H9 (cell line): ENCODE results near the gene NFATC1. TPM values are rescaled to one million over a fixed set of nuclear protein-coding genes. Genes with fewer than 3 reads are reported as not detected.

ENCODE experiments used
- DNase-seq: peaks from one replicate; pipeline ENCODE4 v3.0.0-alpha.2; 2017
- H2AFZ ChIP-seq: one replicate; pipeline ENCODE4 v1.6.1; 2013; ENCODE audit warnings: mild to moderate bottlenecking, low read length, control low read depth, moderate library complexity
- H2AK5ac ChIP-seq: 2 replicates; pipeline ENCODE4 v1.6.1; 2013; ENCODE audit warnings: low read length, control low read depth, mixed read lengths; ENCODE audit not compliant: insufficient read length
- H2BK120ac ChIP-seq: one replicate; pipeline ENCODE4 v1.6.1; 2013; ENCODE audit warnings: low read depth, mild to moderate bottlenecking, low read length, control low read depth, inconsistent platforms; ENCODE audit not compliant: poor library complexity, severe bottlenecking
- H2BK12ac ChIP-seq: 2 replicates; pipeline ENCODE4 v1.6.1; 2013; ENCODE audit warnings: low read length, control low read depth, mixed read lengths, low read depth; ENCODE audit not compliant: insufficient read length
- H2BK15ac ChIP-seq: 2 replicates; pipeline ENCODE4 v1.6.1; 2013; ENCODE audit warnings: low read depth, low read length, control low read depth
- H2BK20ac ChIP-seq: one replicate; pipeline ENCODE4 v1.6.1; 2013; ENCODE audit warnings: low read depth, mild to moderate bottlenecking, low read length, control low read depth, inconsistent platforms; ENCODE audit not compliant: poor library complexity, severe bottlenecking
- H2BK5ac ChIP-seq: 2 replicates; pipeline ENCODE4 v1.6.1; 2013; ENCODE audit warnings: low read length, control low read depth, mixed read lengths; ENCODE audit not compliant: insufficient read length
- H3K14ac ChIP-seq: 2 replicates; pipeline ENCODE4 v1.6.1; 2013; ENCODE audit warnings: low read length, control low read depth; ENCODE audit not compliant: insufficient read depth
- H3K18ac ChIP-seq: 2 replicates; pipeline ENCODE4 v1.6.1; 2013; ENCODE audit warnings: low read depth, mild to moderate bottlenecking, mixed read lengths, low read length, control low read depth; ENCODE audit not compliant: insufficient read length
- H3K23ac ChIP-seq: 2 replicates; pipeline ENCODE4 v1.6.1; 2013; ENCODE audit warnings: low read length, control low read depth, mixed read lengths, low read depth; ENCODE audit not compliant: insufficient read length
- H3K23me2 ChIP-seq: 2 replicates; pipeline ENCODE4 v1.6.1; 2013; ENCODE audit warnings: low read depth, mild to moderate bottlenecking, mixed read lengths, low read length, control low read depth; ENCODE audit not compliant: insufficient read length, poor library complexity, severe bottlenecking
- H3K27ac ChIP-seq: 2 replicates; pipeline ENCODE4 v1.5.1; 2013; ENCODE audit warnings: low read length, control low read depth, mixed read lengths, low read depth; ENCODE audit not compliant: insufficient read length
- H3K27me3 ChIP-seq: 2 replicates; pipeline ENCODE4 v1.6.1; 2013; ENCODE audit warnings: low read length, control low read depth, inconsistent platforms; ENCODE audit not compliant: insufficient read depth
- H3K4ac ChIP-seq: 2 replicates; pipeline ENCODE4 v1.6.1; 2013; ENCODE audit warnings: low read depth, mild to moderate bottlenecking, control low read depth, inconsistent platforms, low read length, moderate library complexity
- H3K4me1 ChIP-seq: 2 replicates; pipeline ENCODE4 v1.6.1; 2013; ENCODE audit warnings: low read length, control low read depth, inconsistent platforms; ENCODE audit not compliant: insufficient read depth
- H3K4me2 ChIP-seq: 2 replicates; pipeline ENCODE4 v1.6.1; 2013; ENCODE audit warnings: low read length, control low read depth, mixed read lengths; ENCODE audit not compliant: insufficient read length, insufficient read depth
- H3K56ac ChIP-seq: 2 replicates; pipeline ENCODE4 v1.6.1; 2013; ENCODE audit warnings: low read depth, mild to moderate bottlenecking, mixed read lengths, low read length, control low read depth; ENCODE audit not compliant: insufficient read length
- H3K79me1 ChIP-seq: 2 replicates; pipeline ENCODE4 v1.6.1; 2013; ENCODE audit warnings: low read depth, mild to moderate bottlenecking, moderate library complexity, low read length, control low read depth, inconsistent platforms; ENCODE audit not compliant: insufficient read depth, poor library complexity, severe bottlenecking
- H3K79me2 ChIP-seq: 2 replicates; pipeline ENCODE4 v1.6.1; 2013; ENCODE audit warnings: low read length, control low read depth, inconsistent platforms; ENCODE audit not compliant: insufficient read depth
- H3K9ac ChIP-seq: 2 replicates; pipeline ENCODE4 v1.6.1; 2013; ENCODE audit warnings: low read length, control low read depth, mixed read lengths; ENCODE audit not compliant: insufficient read length; ENCODE audit errors: extremely low read depth
- H3K9me3 ChIP-seq: one replicate; pipeline ENCODE4 v1.6.1; 2013; ENCODE audit warnings: low read depth, low read length, inconsistent platforms; ENCODE audit not compliant: control insufficient read depth
- H3T11ph ChIP-seq: one replicate; pipeline ENCODE4 v1.6.1; 2013; ENCODE audit warnings: mild to moderate bottlenecking, low read length, control low read depth, inconsistent platforms
- H4K20me1 ChIP-seq: one replicate; pipeline ENCODE4 v1.6.1; 2013; ENCODE audit not compliant: control insufficient read depth, insufficient read length, insufficient read depth
- H4K5ac ChIP-seq: 2 replicates; pipeline ENCODE4 v1.6.1; 2013; ENCODE audit warnings: low read depth, mild to moderate bottlenecking, mixed read lengths, low read length, control low read depth; ENCODE audit not compliant: insufficient read length
- H4K8ac ChIP-seq: replicated peaks from 2 replicates; pipeline ENCODE4 v1.6.1; 2013; ENCODE audit warnings: low read length, control low read depth, mixed read lengths, low read depth; ENCODE audit not compliant: insufficient read length
- H4K91ac ChIP-seq: 2 replicates; pipeline ENCODE4 v1.6.1; 2013; ENCODE audit warnings: low read depth, mild to moderate bottlenecking, moderate library complexity, mixed read lengths, low read length, control low read depth; ENCODE audit not compliant: insufficient read length
- H3K27ac Mint-ChIP-seq, 3 experiments: 2 replicates in 2 of 3; 3 replicates in 1 of 3; pipeline ENCODE4 v1.8.0; 2020 to 2021; ENCODE audit warnings: mixed read lengths in 3 of 3, mild to moderate bottlenecking in 1 of 3, moderate library complexity in 1 of 3
- H3K27me3 Mint-ChIP-seq: 2 replicates; pipeline ENCODE4 v1.8.0; 2021; ENCODE audit warnings: low read depth, mild to moderate bottlenecking, moderate library complexity, mixed read lengths
- H3K36me3 Mint-ChIP-seq, 3 experiments: 2 replicates in 2 of 3; 3 replicates in 1 of 3; pipeline ENCODE4 v1.8.0; 2020 to 2021; ENCODE audit warnings: low read depth in 3 of 3, mixed read lengths in 3 of 3; ENCODE audit not compliant: insufficient read depth in 1 of 3
- H3K4me1 Mint-ChIP-seq, 2 experiments: 2 replicates each; pipeline ENCODE4 v1.8.0; 2020; ENCODE audit warnings: mixed read lengths in 2 of 2
- H3K4me3 Mint-ChIP-seq, 2 experiments: 2 replicates in 1 of 2; 3 replicates in 1 of 2; pipeline ENCODE4 v1.8.0; 2020 to 2021; ENCODE audit warnings: mild to moderate bottlenecking in 2 of 2, mixed read lengths in 2 of 2, moderate library complexity in 1 of 2
- H3K9me3 Mint-ChIP-seq, 2 experiments: 2 replicates in 1 of 2; 3 replicates in 1 of 2; pipeline ENCODE4 v1.8.0; 2020; ENCODE audit warnings: mild to moderate bottlenecking in 2 of 2, mixed read lengths in 2 of 2, moderate library complexity in 1 of 2
- CTCF ChIP-seq: fragments of 200-600 bp; sonication (generic); conservative IDR thresholded peaks from 3 replicates; pipeline ENCODE4 v1.8.0; 2021; ENCODE audit warnings: antibody characterized with exemption, mild to moderate bottlenecking
- WGBS: extraction: QIAGEN DNeasy Blood & Tissue Kit; methylation state at CpG from one replicate; pipeline ENCODE4 v1.1.7; 2013; ENCODE audit warnings: missing lambda C conversion rate, low lambda C conversion rate, mixed read lengths; ENCODE audit not compliant: insufficient read length; ENCODE audit errors: extremely low coverage; 5-methylcytosine and 5-hydroxymethylcytosine counted together
- total RNA-seq: library from RNA; stranded (reverse); gene quantifications from 2 replicates; pipeline ENCODE4 v1.2.1, GENCODE V29; 2021

The NFATC1 gene
- total RNA-seq, 1 experiment from 2014 or later = 5.5 TPM

GRCh38 chr18:79409313-79409712, 13.6 kb downstream of the NFATC1 start:
- H3K9me3 Mint-ChIP-seq = no peaks in the 10 kb centered on the region
- WGBS = 100% methylated on average over 2 of the region's 3 CpGs
- H3K23ac ChIP-seq = no peak overlapping the region

More at GRCh38 chr18:79409313-79409712, 13.6 kb downstream of the NFATC1 start:
- Histone ChIP-seq H3K23me2 (no peaks in the 10 kb centered on the region), H3K9ac (no peak overlapping the region), H3K14ac (no peak overlapping the region), H2BK120ac (no peak overlapping the region), H2BK15ac (no peak overlapping the region), H3K27me3 (no peaks in the 10 kb centered on the region), H4K5ac (no peak overlapping the region), H2BK12ac (no peak overlapping the region), H2AFZ (no peak overlapping the region), H3K79me2 (no peaks in the 10 kb centered on the region), H4K91ac (no peak overlapping the region), H2BK20ac (no peak overlapping the region), H3K56ac (no peak overlapping the region), H3K27ac (no peak overlapping the region), H3K4me1 (no peaks in the 10 kb centered on the region), H4K8ac (no peak overlapping the region), H2BK5ac (no peak overlapping the region), H4K20me1 (no peaks in the 10 kb centered on the region), H3K9me3 (no peaks in the 10 kb centered on the region), H2AK5ac (no peak overlapping the region), H3K4me2 (no peak overlapping the region), H3K18ac (no peak overlapping the region), H3T11ph (no peak overlapping the region), H3K4ac (no peak overlapping the region), H3K79me1 (no peaks in the 10 kb centered on the region)
- peaks cover 6% of the 10 kb centered on the region; the same call in 1 of the 2 replicates for H3K27me3 Mint-ChIP-seq
- peaks cover 0 to 8% (median 0%) of the 10 kb centered on the region in 3 experiments; a peak in 3 of 7 replicates for H3K36me3 Mint-ChIP-seq
- no peak for DNase-seq
- H3K27ac Mint-ChIP-seq = no peak overlapping the region
- no peak overlapping the region for H3K4me3 Mint-ChIP-seq
- no peak for TF ChIP-seq CTCF
- peaks cover 7 to 17% of the 10 kb centered on the region in 2 experiments for H3K4me1 Mint-ChIP-seq
